Mesodermal cell (in vitro differentiated cells): ENCODE data around the gene SYNGAP1.

ENCODE experiments used
- H3K27ac ChIP-seq: 2 replicates; pipeline ENCODE4 v1.7.0; 2013; ENCODE audit warnings: mild to moderate bottlenecking, low read depth, low read length, moderate library complexity; ENCODE audit not compliant: severe bottlenecking
- H3K36me3 ChIP-seq: 2 replicates; pipeline ENCODE4 v1.7.1; 2013; ENCODE audit warnings: mild to moderate bottlenecking, low read length, moderate library complexity; ENCODE audit not compliant: control insufficient read depth, insufficient read depth
- H3K4me1 ChIP-seq: one replicate; pipeline ENCODE4 v1.7.1; 2013; ENCODE audit warnings: mild to moderate bottlenecking, low read length; ENCODE audit not compliant: insufficient read depth, control insufficient read depth, poor library complexity, severe bottlenecking
- H3K4me3 ChIP-seq: 2 replicates; pipeline ENCODE4 v1.7.0; 2013; ENCODE audit warnings: low read length, control low read depth, mild to moderate bottlenecking; ENCODE audit not compliant: insufficient read depth, poor library complexity, severe bottlenecking; ENCODE audit errors: extremely low read depth
- H3K9me3 ChIP-seq: 2 replicates; pipeline ENCODE4 v1.7.1; 2013; ENCODE audit warnings: mild to moderate bottlenecking, low read length, moderate library complexity; ENCODE audit not compliant: control insufficient read depth
- WGBS, 2 experiments: methylation state at CpG; one replicate each; pipeline ENCODE4 v1.1.5; 2013; ENCODE audit warnings: missing lambda C conversion rate in 2 of 2; ENCODE audit not compliant: insufficient coverage in 2 of 2; 5-methylcytosine and 5-hydroxymethylcytosine counted together

Gene SYNGAP1

DNA sequence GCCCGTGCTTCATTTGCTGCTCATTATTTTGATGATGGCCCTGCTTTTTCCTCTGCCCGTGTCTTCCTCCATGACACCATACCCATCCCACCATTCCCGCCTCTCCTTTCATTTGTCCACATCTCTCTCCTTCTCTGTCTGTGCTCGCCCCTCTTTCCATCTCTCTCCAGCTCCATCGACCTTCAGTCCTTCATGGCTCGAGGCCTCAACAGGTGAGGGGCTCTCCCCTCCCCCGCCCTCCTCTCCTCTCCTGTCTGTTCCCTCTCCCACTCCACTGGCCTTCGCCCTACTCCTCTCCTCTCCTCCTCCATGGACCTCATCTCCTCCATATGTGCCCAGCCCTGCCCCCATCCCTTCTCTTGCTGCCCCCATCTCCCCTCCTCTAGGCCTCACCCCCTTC is 22.4 kb downstream of the SYNGAP1 start:
- Histone ChIP-seq H3K36me3 (peaks cover 98% of the 10 kb centered on the region), H3K4me1 (no peaks in the 10 kb centered on the region), H3K4me3 (no peak overlapping the region), H3K27ac (no peak overlapping the region), H3K9me3 (no peaks in the 10 kb centered on the region)
- 90 to 94% methylated on average over 7 to 8 of the region's 8 CpGs for WGBS, 2 experiments

DNA sequence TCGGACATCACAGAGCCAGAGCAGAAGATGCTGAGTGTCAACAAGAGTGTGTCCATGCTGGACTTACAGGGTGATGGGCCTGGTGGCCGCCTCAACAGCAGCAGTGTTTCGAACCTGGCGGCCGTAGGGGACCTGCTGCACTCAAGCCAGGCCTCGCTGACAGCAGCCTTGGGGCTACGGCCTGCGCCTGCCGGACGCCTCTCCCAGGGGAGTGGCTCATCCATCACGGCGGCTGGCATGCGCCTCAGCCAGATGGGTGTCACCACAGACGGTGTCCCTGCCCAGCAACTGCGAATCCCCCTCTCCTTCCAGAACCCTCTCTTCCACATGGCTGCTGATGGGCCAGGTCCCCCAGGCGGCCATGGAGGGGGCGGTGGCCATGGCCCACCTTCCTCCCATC is 23.2 kb downstream of the SYNGAP1 start:
- Histone ChIP-seq H3K27ac (no peak overlapping the region), H3K4me1 (no peaks in the 10 kb centered on the region), H3K36me3 (peaks cover 98% of the 10 kb centered on the region), H3K9me3 (no peaks in the 10 kb centered on the region), H3K4me3 (no peak overlapping the region)
- WGBS, 2 experiments: 96 to 99% methylated on average over 11 to 16 of the region's 17 CpGs

DNA sequence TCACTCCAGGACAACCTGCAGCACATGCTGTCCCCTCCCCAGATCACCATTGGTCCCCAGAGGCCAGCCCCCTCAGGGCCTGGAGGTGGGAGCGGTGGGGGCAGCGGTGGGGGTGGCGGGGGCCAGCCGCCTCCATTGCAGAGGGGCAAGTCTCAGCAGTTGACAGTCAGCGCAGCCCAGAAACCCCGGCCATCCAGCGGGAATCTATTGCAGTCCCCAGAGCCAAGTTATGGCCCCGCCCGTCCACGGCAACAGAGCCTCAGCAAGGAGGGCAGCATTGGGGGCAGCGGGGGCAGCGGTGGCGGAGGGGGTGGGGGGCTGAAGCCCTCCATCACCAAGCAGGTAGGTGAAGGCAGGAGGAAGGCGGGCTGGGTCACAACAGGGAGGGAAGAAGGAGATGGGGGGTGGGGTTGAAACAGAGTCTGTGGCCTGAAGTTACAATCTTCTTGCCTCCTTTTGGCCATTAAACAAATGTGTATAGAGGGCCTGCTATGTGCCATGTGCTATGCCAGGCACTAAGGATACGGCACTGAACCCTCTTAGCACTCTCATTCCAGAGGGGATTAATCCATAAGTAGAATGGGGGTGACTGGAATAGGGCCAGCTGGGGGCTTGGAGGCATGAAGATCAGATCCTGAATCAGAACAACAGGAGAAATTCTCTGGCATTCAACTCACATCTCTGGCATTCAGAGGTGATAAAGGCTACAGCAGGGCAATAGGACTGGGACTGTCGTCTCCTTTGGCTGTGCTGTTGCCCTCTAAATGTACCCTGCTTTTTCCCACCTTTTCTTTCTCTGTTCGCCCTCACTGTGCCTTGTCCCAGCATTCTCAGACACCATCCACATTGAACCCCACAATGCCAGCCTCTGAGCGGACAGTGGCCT is 24.0 kb downstream of the SYNGAP1 start:
- H3K4me1 ChIP-seq: no peaks in the 10 kb centered on the region
- no peak overlapping the region for H3K4me3 ChIP-seq
- H3K36me3 ChIP-seq: peaks cover 97% of the 10 kb centered on the region
- H3K27ac ChIP-seq: no peak overlapping the region
- WGBS, 2 experiments: 96 to 98% methylated on average over 5 to 13 of the region's 18 CpGs
- H3K9me3 ChIP-seq: no peaks in the 10 kb centered on the region

- H3K4me3 ChIP-seq: no peak overlapping the region
- 100% methylated on average over 2 of the region's 3 CpGs; no CpG with 5 or more reads in 1 of the 2 experiments for WGBS, 2 experiments
- peaks cover 95% of the 10 kb centered on the region for H3K36me3 ChIP-seq
- H3K4me1 ChIP-seq: no peaks in the 10 kb centered on the region
- H3K27ac ChIP-seq: no peak overlapping the region
- H3K9me3 ChIP-seq: no peaks in the 10 kb centered on the region
Observed at GRCh38 chr6:33445119-33445603, 25.3 kb downstream of the SYNGAP1 start.

DNA sequence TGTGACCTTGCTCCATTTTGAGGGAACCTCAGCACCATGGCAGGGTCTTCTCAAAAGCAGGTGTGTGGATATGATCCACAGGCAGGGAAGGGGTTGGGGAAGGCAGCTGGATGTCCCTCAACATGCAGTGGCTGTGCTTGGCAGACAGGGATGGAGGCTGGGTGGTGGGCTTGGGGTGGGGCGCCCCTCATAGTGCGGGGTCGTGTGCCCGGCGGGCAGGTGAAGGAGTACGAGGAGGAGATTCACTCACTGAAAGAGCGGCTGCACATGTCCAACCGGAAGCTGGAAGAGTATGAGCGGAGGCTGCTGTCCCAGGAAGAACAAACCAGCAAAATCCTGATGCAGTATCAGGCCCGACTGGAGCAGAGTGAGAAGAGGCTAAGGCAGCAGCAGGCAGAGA is 26.5 kb downstream of the SYNGAP1 start:
- 96 to 97% methylated on average over 9 to 10 of the region's 10 CpGs for WGBS, 2 experiments

DNA sequence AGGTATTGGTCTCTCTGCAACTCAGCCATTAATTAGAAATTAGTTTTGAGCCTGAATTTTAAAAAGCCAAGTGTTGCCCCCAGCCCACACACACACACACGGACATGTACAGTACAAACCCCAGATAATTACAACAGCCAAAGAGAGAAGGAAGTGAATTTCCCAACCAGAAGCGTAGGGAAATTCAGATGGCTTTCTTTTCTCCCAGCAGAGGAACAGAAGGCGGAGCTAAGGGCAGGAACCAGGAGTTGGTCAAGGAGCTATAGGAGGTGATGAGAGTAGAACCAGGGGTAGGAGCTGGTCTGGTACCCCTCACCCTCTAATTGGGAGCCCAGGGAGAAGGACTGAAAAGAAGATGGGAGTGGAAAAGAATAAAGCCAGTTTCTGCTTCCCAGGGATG is 30.6 kb downstream of the SYNGAP1 start:
- Histone ChIP-seq H3K36me3 (peaks cover 53% of the 10 kb centered on the region), H3K27ac (no peak overlapping the region), H3K9me3 (no peaks in the 10 kb centered on the region), H3K4me1 (peaks cover 13% of the 10 kb centered on the region), H3K4me3 (no peak overlapping the region)
- 86 to 100% methylated on average over 1 of the region's 3 CpGs for WGBS, 2 experiments

More for the DNA sequence above, 26.5 kb downstream of the SYNGAP1 start:
- no peak overlapping the region for H3K4me3 ChIP-seq
- H3K36me3 ChIP-seq: peaks cover 88% of the 10 kb centered on the region
- H3K27ac ChIP-seq: no peak overlapping the region
- no peaks in the 10 kb centered on the region for H3K4me1 ChIP-seq
- H3K9me3 ChIP-seq: no peaks in the 10 kb centered on the region

DNA sequence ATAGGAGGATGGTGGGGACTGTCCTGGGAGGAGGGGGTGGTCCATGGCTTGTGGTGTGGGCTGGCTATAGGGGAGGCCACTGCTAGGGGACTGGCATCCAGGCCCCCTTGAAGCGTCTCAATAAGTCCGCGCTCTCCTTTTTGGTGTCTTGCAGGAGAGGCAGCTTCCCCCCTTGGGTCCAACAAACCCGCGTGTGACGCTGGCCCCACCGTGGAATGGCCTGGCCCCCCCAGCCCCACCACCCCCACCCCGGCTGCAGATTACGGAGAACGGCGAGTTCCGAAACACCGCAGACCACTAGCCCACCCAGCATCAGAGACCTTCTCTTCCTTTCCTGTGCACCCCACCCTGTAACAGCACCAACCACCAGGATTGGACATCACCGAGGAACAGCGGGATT is 31.7 kb downstream of the SYNGAP1 start:
- 81 to 96% methylated on average over 2 to 4 of the region's 15 CpGs for WGBS, 2 experiments
- Histone ChIP-seq H3K4me3 (no peak overlapping the region), H3K4me1 (peaks cover 15% of the 10 kb centered on the region), H3K9me3 (no peaks in the 10 kb centered on the region), H3K36me3 (peaks cover 53% of the 10 kb centered on the region), H3K27ac (no peak overlapping the region)

DNA sequence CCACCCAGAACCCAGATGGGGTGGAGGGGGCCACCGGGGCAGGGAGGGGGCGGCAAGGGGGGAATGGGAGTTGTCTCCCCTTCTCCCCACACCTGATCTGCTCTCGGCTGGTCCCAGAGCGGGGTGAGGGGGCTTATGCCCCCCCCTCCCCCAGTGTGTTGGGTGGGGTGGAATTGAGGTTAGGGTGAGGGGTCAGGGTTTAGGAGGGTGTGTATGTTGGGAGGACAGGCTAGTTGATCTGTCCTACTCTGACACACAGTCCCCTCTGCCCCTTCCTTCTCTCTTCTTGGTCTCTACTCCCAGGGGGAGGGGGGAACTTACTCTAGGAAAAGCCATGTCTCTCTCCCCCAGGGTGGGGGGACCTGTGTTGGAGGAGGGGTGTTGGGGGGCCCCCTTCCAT is 32.6 kb downstream of the SYNGAP1 start:
- Histone ChIP-seq H3K4me1 (peaks cover 15% of the 10 kb centered on the region), H3K4me3 (no peak overlapping the region), H3K36me3 (peaks cover 53% of the 10 kb centered on the region), H3K9me3 (no peaks in the 10 kb centered on the region), H3K27ac (no peak overlapping the region)
- WGBS, 2 experiments: no CpG with 5 or more reads among the region's 4 CpGs

DNA sequence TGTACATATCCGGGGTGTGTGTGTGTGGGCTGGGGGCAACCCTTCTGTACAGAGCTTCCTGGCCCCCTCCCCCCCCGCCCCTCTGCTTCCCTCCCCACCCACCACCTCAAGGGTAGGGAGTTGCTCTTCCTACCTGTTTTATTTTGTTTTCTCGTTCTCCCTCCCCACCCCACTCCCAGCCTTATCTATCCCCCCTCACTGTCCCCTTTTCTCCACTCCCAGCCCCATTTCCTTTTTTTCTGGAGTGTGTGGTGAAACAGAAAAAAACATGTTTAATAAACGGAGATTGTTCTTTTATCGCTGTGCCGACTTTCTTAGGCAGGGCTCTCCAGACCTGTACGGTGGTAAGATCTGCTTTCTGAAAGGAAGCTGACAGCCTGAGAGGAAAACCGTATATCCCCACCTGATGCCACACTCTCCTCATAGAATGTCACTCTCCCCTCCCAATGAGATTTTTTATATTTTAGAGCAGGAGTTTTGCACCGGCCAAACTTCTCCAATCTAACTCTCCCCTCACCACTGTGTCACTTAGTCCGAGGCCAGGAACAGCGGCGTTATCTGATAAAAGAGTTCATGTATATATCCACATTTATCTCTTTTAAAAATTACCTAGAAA is 33.6 kb downstream of the SYNGAP1 start:
- Histone ChIP-seq H3K4me3 (peak overlapping the region; percentile 63), H3K9me3 (no peaks in the 10 kb centered on the region), H3K27ac (no peak overlapping the region), H3K36me3 (peaks cover 43% of the 10 kb centered on the region), H3K4me1 (peaks cover 15% of the 10 kb centered on the region)
- 53 to 68% methylated on average over 4 of the region's 12 CpGs for WGBS, 2 experiments

DNA sequence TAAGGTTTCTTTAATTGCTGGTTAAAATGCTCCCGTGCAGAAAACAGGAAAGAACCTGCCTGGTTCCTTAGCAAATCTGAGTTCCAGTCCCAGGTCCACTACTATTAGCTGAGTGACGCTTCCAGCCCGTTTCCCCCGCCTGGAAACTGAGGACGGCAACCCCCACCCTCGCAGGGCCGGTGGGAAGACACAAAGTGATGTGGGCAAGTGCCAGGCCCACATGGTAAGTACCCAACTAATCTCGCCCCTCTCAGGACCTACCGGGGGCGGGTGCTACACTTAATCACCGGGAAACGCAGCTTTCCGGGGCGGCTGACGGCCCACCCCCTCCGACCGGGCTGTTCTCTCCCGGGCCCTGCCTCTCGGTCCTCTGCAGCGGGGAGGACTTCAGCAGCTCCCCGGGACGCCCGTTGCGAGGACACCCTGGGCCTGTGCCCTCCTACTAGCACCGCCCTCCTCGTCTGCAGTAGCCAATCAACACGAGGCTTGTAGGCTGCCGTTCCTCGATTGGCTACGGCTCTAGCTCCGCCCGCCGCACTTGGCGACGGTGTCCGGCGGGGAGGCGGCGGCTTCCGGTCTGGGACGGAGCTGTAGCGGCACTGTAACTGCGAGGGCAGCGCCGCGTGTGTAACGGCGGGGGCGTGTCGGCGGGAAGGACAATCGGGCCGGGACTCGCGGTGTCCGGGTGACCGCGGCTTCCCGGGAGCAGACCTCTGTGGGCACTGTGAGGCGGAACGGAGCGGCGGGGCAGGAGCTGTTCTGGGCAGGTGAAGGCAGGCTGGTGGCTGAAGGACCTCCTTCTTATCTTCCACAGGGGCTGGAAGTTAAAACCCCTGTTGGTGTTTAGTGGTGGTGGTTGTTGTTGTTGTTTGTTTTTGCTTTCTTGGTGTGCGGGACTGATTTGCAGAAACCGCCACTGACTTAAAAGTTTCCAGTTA is 34.4 kb downstream of the SYNGAP1 start, which contains the start of gene ZBTB9:
TSS of gene ZBTB9 (plus strand) at position 568 of the 938 bp plus-strand sequence. CDS start 525 bp downstream, outside the sequence.
- peak within 1 kb of the TSS; percentile 58 for H3K27ac ChIP-seq
- WGBS, 2 experiments: 0 to 1% methylated on average over 45 to 58 of the region's 65 CpGs

More for the DNA sequence above, 34.4 kb downstream of the SYNGAP1 start, which contains the start of gene ZBTB9:
- peaks cover 35% of the 10 kb centered on the region for H3K36me3 ChIP-seq
- H3K4me3 ChIP-seq: peak within 1 kb of the TSS; percentile 63
- peaks cover 15% of the 10 kb centered on the region for H3K4me1 ChIP-seq
- H3K9me3 ChIP-seq: no peaks in the 10 kb centered on the region
